ENCODE results near the gene CORO7.

The CORO7 gene

DNA sequence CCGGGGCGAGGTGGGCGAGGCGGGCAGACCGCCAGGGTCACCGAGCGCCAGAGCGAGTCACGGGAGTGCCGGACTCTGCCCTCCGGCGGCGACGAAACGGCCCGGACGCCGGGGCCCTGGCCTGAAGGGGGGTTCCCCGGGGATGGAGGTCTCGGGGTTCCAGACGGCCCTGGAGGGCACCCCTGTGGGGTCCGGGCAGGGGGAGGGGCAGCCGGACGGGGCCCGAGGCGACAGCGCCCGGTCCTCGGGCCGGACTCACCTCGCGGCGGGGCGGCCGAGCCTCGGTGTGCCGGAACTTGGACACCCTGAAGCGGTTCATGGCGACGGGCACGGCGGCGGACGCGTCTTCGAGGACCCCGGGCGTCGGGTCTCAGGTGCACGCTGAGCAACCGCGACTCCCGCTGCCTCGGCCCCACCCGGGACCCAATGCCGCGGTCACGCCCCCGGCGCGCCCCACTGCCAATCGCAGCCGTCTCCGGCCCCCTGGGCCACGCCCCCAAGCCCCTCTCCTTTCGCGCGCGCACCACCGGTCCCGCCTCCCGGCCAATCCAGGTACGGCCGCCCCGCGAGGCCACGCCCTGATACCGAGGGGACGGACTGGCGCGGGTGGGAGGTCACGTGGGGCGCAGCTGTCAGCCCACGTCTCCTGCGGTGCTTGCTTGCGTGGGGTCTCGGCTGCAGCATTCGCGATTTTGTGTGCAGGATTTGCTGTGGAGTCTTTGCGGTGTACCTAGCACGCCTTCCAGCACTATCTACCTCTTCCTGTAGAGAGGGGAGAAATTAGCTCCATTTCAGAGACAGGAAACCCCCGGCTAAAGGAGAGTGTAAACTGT lies at the start of gene CORO7:
Gene CORO7 (minus strand): TSS at position 397 of the 833 bp plus-strand sequence. CDS start 78 bp downstream, at position 319.
- DNase-seq = peak; percentile 68

GRCh38 chr16:4463522-4464163 lies 47.2 kb upstream of the CORO7 start:
- DNase-seq = no peak

GRCh38 chr16:4461250-4462085 lies 45.1 kb upstream of the CORO7 start:
- DNase-seq = peak; percentile 21

GRCh38 chr16:4460936-4461249 lies 44.5 kb upstream of the CORO7 start:
- DNase-seq = no peak

DNA sequence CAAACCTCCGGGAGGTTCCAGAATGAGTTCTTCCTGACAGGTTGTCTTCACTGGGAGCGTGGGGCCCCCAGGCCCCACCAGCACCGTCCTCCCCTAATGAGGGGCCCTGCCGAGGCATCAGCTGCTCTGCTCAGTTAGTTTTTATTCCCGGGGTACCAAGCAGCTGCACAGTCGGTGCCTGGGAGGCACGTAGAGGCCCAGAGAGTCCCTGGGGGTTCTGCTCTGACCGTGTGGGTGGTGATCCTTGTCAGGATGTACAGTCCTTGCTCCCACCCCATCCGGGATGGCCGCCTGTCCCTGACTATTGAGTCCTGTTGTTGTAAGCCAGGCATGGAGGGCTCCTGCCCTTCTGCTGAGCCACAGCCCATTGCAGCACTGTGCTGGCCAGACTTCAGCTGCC lies 39.6 kb upstream of the CORO7 start:
- no peak for DNase-seq

- DNase-seq = no peak
Observed at GRCh38 chr16:4455081-4455480, 38.7 kb upstream of the CORO7 start.

DNA sequence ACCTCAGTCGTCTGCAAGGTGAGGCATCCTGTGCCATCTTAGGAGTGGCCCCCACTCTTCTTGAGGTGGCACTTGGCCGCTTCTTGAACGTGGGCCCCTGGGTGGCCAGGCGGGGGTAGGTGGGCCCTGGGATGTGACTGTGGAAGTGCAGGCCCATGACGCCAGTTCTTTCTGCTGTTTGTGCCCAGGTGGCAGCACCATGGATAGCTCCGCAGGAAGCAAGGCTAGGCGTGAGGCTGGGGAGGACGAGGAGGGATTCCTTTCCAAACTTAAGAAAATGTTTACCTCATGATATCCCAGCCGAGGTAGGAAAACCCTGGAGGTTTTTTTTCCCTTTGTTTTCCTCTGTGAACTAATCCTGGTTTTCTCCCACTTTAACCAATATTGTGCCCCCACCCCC lies 38.2 kb upstream of the CORO7 start:
- DNase-seq = no peak

GRCh38 chr16:4452674-4453073 lies 36.3 kb upstream of the CORO7 start:
- DNase-seq = no peak

- DNase-seq = no peak
Observed at GRCh38 chr16:4450931-4451519, 34.6 kb upstream of the CORO7 start.

DNA sequence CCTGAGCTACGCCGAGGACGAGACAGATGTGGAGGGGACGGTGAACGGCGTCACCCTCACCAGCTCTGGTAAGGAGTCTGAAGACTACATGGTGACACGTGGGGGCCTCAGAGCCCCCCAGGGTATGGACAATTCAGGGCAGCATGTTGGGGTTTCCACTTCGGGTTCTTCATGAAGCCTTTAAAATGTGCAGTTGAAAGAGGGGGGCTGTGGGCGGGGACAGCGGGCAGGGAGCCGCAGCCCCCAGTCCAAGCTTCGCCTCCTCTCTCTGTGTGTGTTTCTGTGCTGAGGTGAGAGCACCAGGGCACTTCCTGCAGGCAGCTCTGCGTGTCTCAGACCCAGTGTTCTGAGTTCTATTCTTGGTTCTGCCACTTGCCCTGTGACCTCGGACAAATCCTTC lies 34.0 kb upstream of the CORO7 start:
- no peak for DNase-seq

DNA sequence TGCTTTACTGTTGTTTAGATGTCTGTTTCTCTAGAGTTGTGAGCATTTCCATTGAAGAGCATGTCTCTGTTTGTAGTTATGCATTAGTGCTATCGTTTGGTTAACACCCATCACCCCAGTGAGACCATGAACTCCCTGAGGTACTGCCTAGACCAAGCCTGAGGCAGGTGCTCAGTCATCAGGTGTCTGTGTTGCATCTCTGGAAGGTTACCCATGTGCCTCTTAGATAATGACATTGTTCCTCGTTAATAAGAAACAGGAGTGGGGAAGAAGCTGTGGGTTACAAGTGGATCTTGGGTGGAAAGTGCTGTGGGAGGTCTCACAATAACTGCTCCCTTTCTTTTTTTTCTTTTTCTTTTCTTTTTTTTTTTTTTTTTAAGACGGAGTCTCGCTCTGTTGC lies 27.6 kb upstream of the CORO7 start:
- no peak for DNase-seq

- DNase-seq = no peak
Observed at GRCh38 chr16:4443271-4443670, 26.9 kb upstream of the CORO7 start.

- no peak for DNase-seq
Observed at GRCh38 chr16:4442371-4442770, 26.0 kb upstream of the CORO7 start.

- no peak for DNase-seq
Observed at GRCh38 chr16:4437366-4437765, 21.0 kb upstream of the CORO7 start.

DNA sequence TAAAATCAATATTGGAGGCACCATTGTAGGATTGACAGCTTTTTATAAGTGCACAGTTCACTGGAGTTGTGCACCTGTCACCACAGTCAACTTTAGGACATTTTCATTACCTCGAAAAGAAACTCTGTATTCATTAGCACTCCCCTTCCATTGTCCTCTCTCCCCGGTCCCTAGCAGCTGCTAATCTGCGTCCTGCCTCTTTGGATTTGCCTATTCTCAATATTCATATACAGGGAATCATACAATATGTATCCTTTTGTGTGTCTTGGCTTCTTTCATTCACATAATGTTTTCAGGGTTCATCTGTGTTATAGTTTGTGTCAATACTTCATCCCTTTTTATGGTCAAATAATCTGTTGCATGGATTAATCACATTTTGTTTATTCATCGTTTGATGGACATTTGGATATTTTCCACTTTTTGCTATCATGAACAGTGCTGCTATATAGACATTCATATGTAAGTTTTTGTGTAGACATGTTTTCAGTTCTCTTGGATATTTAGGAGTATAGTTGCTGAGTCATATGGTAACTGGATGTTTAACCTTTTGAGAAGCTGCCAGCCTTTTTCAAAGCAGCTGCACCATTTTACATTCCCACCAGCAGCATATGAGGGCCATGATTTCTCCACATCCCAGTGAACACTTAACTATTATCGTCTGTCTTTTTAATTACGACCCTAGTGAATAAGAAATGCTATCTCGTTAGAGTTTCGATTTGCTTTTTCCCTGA lies 19.1 kb upstream of the CORO7 start:
- DNase-seq = no peak

DNA sequence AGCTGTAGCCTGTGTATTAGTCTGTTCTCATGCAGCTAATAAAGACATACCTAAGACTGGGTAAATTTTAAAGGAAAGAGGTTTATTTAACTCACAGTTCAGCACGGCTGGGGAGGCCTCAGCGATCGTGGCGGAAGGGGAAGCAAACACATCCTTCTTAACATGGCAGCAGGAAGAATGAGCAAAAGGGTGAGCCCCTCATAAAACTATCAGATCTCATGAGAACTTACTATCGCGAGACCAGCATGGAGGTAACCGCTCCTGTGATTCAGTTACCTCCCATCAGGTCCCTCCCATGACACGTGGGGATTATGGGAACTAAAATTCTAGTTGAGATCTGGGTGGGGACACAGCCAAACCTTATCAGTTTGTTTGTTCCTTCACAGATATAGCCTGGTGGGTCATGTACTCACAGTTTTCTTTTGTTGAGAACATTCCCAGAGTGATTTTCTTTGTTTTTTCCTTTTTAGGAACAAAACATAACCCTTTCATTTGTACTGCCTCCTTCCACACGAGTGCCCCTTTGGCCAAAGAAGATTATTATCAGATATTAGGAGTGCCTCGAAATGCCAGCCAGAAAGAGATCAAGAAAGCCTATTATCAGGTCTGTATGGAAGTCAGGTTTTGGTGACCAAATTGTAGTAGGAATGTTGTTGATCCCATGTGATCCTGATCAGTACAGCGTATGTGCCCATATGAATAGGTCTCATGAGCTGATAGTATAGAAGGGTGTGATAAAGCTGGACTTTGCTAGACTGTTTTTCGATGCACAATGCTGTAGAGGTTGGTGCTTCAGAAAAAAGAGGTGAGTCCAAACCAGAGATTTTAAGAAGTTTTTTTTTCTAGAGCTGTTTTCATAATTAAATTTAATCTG lies 17.8 kb upstream of the CORO7 start:
- DNase-seq = no peak

DNA sequence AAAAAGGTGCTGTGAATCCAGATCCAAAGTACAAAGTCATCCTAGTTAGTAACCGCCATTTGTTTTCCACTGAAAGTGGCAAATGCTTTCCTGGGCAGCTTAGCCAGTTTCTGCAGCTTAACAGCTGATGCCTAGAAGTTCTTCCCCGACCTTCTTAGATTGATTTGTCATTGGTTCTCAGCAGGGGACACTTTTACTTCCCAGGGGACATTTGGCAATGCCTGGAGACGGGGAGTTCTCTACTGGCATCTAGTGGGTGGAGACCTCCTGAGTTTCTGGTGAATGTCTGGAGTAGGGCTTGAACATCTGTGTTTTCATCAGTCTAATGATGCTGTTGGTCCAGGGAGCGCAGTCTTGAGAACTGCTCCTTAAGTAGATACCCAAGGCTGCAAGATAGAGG lies 16.8 kb upstream of the CORO7 start:
- DNase-seq = no peak

DNA sequence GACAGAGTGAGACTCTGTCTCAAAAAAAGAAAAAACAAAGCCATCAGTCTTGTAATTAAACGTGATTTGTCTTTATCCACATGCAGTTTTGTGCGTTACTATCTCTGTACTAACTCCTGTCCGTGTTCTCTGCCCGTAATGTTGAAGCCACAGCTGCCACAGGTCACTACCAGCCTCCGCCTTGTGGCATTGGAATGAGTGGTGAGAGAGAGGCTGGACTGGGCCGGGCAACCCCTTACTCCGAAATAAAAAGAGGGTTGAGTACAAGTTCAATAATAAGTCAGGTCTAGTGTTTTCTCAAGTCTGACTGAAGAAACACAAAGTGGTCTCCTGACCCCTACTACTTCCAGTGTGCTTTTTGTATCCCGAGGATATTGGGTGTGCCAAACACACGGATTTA lies 14.6 kb upstream of the CORO7 start:
- no peak for DNase-seq

GRCh38 chr16:4428500-4428899 lies 12.1 kb upstream of the CORO7 start:
- no peak for DNase-seq

DNA sequence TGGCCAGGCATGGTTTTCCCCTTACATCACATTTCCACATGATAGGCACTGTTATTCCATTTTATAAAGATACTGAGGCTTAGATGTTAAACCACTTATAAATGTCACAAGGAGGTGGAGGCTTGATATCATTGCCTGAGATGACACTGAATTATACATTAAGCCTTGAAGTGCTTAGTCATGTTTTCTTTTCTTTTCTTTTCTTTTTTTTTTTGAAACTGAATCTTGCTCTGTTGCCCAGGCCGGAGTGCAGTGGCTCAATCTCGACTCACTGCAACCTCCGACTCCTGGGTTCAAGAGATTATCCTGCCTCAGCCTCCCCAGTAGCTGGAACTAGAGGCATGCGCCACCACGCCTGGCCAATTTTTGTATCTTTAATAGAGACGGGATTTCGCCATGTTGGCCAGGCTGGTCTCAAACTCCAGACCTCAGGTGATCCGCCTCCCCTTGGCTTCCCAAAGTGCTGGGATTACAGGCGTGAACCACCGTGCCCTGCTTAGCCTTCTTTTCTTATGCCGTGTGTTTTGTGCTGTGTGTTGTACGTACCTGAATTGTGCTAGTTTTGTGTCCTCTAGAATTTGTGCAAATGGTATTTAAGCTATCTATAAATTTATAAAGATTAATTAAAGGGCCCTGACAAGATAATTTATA lies 10.5 kb upstream of the CORO7 start:
- DNase-seq = no peak

GRCh38 chr16:4426021-4426684 lies 9.8 kb upstream of the CORO7 start:
- no peak for DNase-seq

All from NCI-H526 treated with DMSO at 0.1 percent for 48 hours (cell line).